ENCODE data around the gene ADPRH.

DNA sequence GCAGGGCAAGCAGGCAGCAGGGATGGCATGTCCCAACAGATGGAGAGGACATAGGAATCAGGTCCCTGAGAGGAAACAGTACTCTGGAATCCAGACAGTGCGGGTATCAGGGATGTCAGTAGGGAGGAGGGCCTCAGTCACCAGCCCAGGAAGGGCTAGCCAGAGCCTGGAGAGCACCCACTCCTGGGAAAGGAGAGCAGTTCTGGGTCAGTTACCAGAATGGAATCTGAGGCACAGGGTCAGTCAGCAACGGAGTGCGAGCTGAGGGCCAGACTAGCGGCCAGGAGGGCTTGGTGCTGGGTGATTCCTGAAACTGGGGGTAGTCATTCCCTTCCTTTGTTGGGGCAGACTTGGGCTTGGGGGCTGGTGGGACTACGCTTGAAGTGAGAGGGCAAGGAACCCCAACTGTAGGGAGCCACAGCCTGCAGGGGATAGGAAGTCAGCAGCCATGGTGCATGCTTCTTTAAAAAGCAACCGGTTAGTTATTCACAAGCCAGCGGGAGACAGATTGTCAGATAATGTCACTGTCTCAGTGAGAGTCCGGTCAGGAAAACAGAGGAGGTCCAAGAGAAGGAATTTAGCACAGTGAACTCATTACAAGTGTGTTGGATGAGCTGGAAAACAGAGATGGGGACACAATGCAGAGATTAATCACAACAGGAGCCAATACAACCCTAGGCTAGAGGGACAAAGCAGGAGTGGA, 46.3 kb downstream of the ADPRH start:
- TF ChIP-seq, protein P1, sequence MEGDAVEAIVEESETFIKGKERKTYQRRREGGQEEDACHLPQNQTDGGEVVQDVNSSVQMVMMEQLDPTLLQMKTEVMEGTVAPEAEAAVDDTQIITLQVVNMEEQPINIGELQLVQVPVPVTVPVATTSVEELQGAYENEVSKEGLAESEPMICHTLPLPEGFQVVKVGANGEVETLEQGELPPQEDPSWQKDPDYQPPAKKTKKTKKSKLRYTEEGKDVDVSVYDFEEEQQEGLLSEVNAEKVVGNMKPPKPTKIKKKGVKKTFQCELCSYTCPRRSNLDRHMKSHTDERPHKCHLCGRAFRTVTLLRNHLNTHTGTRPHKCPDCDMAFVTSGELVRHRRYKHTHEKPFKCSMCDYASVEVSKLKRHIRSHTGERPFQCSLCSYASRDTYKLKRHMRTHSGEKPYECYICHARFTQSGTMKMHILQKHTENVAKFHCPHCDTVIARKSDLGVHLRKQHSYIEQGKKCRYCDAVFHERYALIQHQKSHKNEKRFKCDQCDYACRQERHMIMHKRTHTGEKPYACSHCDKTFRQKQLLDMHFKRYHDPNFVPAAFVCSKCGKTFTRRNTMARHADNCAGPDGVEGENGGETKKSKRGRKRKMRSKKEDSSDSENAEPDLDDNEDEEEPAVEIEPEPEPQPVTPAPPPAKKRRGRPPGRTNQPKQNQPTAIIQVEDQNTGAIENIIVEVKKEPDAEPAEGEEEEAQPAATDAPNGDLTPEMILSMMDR (IDR thresholded peaks at IDR 0.05) = no peak
- no peak for TF ChIP-seq POLR2A (IDR thresholded peaks at IDR 0.05)
